Measurements from ENCODE around the gene SH2D1A. TPM values are rescaled to one million over a fixed set of nuclear protein-coding genes. Genes with fewer than 3 reads are reported as not detected.

SH2D1A gene
- total and polyA plus RNA-seq, 10 donors, result 3.8 to 19.5 (median 11.0) TPM

GRCh38 chrX:124358800-124359383 lies 12.5 kb downstream of the SH2D1A start:
- Histone ChIP-seq H3K4me3 (no peak overlapping the region), H3K4me1 (no peaks in the 10 kb centered on the region), H3K36me3 (no peaks in the 10 kb centered on the region), H3K27me3 (replicated peaks in 1 of 7) (no peaks in the 10 kb centered on the region), H3K9me3 (no peaks in the 10 kb centered on the region), H3K27ac (peak overlapping the region in 1 of 8 donors; percentile 4)
- no peak for TF ChIP-seq POLR2A (IDR thresholded peaks at IDR 0.05)
- no peak for TF ChIP-seq POLR2AphosphoS5 (IDR thresholded peaks at IDR 0.05)
- TF ChIP-seq, protein P1, sequence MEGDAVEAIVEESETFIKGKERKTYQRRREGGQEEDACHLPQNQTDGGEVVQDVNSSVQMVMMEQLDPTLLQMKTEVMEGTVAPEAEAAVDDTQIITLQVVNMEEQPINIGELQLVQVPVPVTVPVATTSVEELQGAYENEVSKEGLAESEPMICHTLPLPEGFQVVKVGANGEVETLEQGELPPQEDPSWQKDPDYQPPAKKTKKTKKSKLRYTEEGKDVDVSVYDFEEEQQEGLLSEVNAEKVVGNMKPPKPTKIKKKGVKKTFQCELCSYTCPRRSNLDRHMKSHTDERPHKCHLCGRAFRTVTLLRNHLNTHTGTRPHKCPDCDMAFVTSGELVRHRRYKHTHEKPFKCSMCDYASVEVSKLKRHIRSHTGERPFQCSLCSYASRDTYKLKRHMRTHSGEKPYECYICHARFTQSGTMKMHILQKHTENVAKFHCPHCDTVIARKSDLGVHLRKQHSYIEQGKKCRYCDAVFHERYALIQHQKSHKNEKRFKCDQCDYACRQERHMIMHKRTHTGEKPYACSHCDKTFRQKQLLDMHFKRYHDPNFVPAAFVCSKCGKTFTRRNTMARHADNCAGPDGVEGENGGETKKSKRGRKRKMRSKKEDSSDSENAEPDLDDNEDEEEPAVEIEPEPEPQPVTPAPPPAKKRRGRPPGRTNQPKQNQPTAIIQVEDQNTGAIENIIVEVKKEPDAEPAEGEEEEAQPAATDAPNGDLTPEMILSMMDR (IDR thresholded peaks at IDR 0.05 in 8 of 11, conservative IDR thresholded peaks at IDR 0.05 in 3 of 11), result no peak
- intact Hi-C loops (cut with DNase I; ENCODE audit: low total_unique reads), result no loop called here
- DNase-seq, result no peak
- WGBS, 5 donors, result 25 to 44% (median 39%) methylated on average over 3 of the region's 3 CpGs

- 51 to 86% (median 67%) methylated on average over 2 of the region's 2 CpGs for WGBS, 5 donors
- TF ChIP-seq, protein P1 (IDR thresholded peaks at IDR 0.05 in 8 of 11, conservative IDR thresholded peaks at IDR 0.05 in 3 of 11), result no peak
- TF ChIP-seq POLR2AphosphoS5 (IDR thresholded peaks at IDR 0.05) (no peak), POLR2A (IDR thresholded peaks at IDR 0.05) (no peak)
- H3K4me3 ChIP-seq, result no peak overlapping the region
- intact Hi-C loops (cut with DNase I; ENCODE audit: low total_unique reads), result no loop called here
- H3K4me1 ChIP-seq, result no peaks in the 10 kb centered on the region
- no peaks in the 10 kb centered on the region for H3K36me3 ChIP-seq
- H3K9me3 ChIP-seq, result no peaks in the 10 kb centered on the region
- no peak for DNase-seq
- H3K27me3 ChIP-seq (replicated peaks in 1 of 7), result no peaks in the 10 kb centered on the region
- H3K27ac ChIP-seq, result no peak overlapping the region
Observed at GRCh38 chrX:124362072-124362471, 15.7 kb downstream of the SH2D1A start.

GRCh38 chrX:124362761-124363160 lies 16.4 kb downstream of the SH2D1A start:
- WGBS, 5 donors, result 33 to 79% (median 54%) methylated on average over 1 of the region's 1 CpG
- TF ChIP-seq, protein P1 (IDR thresholded peaks at IDR 0.05 in 8 of 11, conservative IDR thresholded peaks at IDR 0.05 in 3 of 11), result no peak
- TF ChIP-seq POLR2AphosphoS5 (IDR thresholded peaks at IDR 0.05), result no peak
- no peak for TF ChIP-seq POLR2A (IDR thresholded peaks at IDR 0.05)
- Histone ChIP-seq H3K27me3 (replicated peaks in 1 of 7) (no peaks in the 10 kb centered on the region), H3K9me3 (no peaks in the 10 kb centered on the region), H3K36me3 (no peaks in the 10 kb centered on the region), H3K4me1 (no peaks in the 10 kb centered on the region), H3K27ac (no peak overlapping the region), H3K4me3 (no peak overlapping the region)
- no peak for DNase-seq
- intact Hi-C loops (cut with DNase I; ENCODE audit: low total_unique reads), result no loop called here

GRCh38 chrX:124369722-124370121 lies 23.4 kb downstream of the SH2D1A start:
- Histone ChIP-seq H3K4me1 (no peaks in the 10 kb centered on the region), H3K27me3 (replicated peaks in 1 of 7) (no peaks in the 10 kb centered on the region), H3K36me3 (no peaks in the 10 kb centered on the region), H3K4me3 (no peak overlapping the region), H3K27ac (no peak overlapping the region), H3K9me3 (no peaks in the 10 kb centered on the region)
- intact Hi-C loops (cut with DNase I; ENCODE audit: low total_unique reads), result no loop called here
- TF ChIP-seq POLR2AphosphoS5 (IDR thresholded peaks at IDR 0.05), result no peak
- TF ChIP-seq, protein P1 (IDR thresholded peaks at IDR 0.05 in 8 of 11, conservative IDR thresholded peaks at IDR 0.05 in 3 of 11), result no peak
- TF ChIP-seq POLR2A (IDR thresholded peaks at IDR 0.05), result no peak
- DNase-seq, result no peak

All from spleen (tissue), 11 donors.